ENCODE data around the gene SH3RF3.
"Not testable (repeated sequence)": the region's sequence is repeated elsewhere in the genome, so short reads cannot be mapped to it uniquely, and the experiment has no call there.

Gene SH3RF3

DNA sequence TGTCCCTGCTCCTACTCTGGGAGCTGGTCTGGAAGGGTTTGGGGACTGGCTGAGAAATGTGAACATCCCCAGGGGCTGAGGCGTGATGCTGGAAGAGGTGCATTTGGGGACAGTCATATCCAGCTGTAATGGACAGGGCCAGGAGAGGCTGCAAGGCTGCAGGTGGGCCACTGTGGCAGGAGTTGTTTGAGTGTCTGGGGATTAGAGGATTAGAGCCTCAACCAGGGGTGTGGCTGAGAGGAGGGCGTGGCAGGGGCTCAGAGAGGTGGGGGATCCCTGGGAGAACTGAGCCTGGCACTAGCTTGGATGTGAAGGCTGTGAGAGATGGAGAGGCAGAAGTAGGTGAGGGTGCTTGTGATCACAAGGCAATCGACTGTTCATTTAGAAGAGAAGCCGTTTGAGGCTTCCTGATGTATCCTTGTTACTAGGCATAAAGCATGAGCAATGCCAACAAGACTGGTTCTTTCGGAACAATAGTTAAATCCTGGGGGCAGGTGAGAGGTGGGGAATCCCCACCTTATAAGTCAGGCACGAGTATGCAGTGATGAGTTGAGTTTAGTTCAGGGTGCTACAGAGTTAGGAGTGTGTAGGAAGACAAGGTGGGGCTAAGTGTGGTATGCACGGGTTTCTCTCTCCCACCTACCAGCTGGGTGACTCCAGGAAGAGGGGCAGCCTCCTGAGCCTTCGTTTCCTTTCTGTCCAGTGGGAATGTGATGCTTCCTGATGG, 31.9 kb downstream of the SH3RF3 start:
- no peak for DNase-seq

DNA sequence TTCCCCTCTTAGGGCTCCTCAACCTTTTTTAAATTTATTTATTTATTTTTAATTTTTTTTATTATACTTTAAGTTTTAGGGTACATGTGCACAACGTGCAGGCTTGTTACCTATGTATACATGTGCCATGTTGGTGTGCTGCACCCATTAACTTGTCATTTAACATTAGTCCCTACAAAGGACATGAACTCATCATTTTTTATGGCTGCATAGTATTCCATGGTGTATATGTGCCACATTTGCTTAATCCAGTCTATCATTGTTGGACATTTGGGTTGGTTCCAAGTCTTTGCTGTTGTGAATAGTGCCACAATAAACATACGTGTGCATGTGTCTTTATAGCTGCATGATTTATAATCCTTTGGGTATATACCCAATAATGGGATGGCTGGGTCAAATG, 33.4 kb downstream of the SH3RF3 start:
- DNase-seq, result not testable (repeated sequence)

DNA sequence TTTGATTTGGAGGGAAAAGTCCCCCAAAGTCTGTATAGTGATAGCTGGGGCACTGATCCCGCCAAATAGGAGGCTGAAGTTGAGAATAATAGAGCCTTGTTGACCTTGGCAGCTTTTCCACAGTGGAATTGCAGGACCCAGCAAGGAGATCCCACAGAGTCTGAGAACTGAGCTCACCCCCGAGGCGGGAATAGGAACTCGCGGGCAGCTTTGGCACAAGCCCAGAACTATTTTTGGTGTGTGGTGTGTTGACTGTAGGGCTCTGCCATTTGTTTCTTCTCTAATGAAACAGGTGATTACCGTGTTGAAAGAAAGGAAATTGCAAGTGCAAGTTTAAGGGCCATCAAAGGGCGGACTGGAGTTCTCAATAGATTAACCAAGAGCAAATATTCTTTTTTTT, 34.0 kb downstream of the SH3RF3 start:
- no peak for DNase-seq

DNA sequence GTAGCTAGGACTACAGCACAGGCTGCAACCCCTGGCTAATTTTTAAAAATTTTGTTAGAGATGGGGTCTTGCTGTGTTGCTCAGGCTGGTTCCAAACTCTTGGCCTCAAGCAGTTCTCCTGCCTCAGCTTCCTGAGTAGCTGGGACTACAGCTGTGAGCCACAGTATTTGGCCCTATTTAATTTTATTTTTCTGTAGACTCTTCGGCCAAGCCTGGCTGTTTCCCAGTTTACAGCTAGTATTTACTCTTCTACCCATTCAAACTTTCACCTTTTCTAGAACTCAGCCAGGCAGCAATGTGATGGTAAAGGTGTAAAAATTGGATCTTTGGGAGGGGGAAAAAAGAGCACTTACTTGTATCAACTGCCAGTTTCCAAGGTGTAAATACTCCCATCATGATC, 35.3 kb downstream of the SH3RF3 start:
- no peak for DNase-seq

DNA sequence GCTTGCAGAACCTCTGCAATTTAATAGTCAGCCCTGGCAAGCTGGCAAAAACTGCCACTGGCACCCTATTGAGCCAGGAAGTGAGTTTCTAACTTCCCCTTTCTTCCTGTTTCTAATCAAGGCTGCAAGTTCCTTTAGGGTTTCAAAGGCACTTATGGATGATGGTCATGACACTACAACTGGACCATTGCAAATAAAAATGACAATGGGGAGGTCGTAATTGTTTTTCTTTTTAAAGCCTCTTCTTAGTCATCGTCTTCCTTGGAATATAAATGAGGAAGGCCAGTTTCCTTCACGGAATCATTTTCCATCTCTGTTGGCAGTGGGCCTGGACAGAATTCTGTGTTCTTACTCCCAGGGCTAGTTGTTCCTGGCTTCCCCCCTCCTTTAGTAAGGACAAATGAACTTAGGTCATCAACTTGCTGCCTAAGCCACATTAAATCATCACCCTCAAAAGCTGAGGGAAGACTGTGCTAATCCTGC, 35.8 kb downstream of the SH3RF3 start:
- no peak for DNase-seq

DNA sequence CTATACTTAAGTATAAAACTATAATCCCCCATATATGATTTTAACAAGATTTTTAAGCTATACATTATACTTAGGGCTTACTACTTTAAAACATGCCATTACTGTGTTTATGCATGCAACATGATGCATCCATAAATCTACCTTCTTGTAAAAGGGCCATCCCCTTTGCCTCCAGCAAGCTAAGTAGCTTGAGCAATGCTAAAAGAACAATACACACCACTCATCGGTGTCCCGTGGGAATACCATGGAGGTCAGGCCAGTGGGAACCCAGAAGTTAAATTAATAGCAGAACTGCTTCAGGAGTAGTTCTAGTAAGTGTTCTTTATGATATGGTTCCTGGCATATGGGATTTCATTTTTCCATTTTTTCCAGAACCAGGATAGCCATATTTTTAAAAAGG, 37.8 kb downstream of the SH3RF3 start:
- DNase-seq, result no peak

DNA sequence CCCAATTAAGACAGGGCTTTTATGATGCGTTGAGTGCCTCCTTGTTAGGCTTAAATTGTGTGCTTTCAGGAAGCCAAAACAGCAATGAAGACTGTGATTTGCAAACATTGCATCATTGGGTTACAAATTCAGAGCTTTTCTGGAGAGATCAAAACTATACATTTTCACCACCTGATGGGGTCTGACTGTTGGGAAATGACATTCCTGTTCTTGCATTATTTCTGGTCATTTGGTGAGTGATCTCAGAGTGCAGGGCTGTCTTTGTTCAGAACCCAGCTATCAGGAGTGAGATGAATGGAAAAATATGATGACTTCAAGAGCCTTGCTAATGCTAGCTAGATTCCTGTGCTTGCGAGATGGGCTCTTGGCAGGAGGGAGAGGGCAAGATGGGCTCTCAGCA, 39.1 kb downstream of the SH3RF3 start:
- no peak for DNase-seq

DNA sequence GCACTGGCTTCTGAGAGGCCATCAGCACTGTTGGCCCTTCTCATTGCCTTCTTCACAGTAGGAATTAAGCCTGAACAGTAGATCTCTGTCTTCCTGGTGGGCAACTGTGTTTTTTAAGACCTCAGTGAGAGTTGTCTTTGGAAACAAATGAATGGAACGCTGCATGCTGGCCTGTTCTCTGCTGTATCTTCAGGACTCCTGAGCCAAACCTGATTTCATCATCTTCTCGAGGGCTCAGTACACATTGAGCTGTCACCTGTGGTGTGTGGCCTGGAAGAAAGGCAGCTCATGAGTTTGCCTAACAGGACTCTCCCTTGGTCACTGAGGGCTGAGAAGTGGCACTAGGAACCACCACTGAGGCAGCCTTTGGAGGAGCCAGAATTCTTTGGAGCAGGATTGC, 39.7 kb downstream of the SH3RF3 start:
- no peak for DNase-seq

DNA sequence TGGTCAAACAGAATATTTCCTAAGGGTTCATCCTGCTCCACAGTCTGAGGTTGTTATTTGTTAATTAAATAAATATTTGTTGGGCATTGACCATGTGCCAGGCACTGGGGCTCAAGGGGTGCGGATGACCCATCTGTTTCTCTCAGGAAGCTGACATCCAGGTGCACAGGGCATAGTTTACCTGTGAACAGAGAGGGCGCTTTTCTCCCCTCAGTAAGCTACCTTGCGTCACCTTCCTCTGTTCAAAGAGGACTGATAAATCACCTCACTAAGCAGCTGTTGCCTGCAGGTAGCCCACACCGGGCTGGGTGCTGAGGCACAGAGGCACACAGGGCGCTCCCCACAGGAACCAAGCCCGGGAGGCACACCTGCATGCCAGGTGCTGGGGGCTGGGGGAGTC, 41.6 kb downstream of the SH3RF3 start:
- no peak for DNase-seq

DNA sequence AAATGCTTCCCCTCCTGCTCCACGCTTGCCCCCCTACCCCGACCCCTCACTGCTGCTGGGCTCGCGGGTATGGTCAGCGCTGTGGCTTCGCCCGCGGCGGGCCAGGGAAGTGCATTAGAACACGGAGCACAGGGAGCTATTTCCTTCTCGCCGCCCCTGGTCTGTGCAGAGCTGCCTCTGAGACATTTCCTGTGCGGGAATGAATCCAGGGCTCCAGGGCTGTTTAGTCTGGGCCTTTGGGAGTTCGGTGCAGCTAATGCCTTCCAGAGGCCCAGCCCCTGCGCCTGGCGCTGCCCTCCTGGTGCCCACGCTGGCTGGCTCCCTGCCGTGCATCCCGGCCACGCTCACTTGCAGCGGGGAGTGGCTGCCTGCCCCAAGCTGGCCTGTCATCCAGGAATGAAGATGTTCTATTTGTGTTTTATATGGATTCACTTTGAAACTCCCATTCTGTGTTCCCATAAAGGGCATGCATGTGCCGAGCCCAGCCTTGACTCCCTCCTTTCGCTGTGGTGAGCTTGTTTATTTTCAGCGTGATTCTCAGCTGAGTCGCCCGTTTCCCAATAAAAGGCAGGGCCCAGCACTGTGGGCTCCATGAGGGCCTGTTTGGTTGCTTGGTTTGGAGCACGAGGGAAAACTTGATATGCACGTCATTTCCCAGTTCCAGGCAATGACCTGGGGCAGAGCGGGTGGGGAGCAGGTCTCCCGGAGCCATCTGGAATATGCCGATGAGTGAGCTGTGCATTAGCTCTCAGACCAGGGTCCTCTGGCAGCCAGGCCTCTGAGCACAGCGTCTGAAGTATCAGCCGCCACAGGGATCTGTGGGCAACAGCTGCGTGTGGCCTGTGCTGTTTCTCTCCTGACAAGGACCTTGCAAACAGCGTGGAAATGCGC, 42.7 kb downstream of the SH3RF3 start:
- DNase-seq, result no peak

DNA sequence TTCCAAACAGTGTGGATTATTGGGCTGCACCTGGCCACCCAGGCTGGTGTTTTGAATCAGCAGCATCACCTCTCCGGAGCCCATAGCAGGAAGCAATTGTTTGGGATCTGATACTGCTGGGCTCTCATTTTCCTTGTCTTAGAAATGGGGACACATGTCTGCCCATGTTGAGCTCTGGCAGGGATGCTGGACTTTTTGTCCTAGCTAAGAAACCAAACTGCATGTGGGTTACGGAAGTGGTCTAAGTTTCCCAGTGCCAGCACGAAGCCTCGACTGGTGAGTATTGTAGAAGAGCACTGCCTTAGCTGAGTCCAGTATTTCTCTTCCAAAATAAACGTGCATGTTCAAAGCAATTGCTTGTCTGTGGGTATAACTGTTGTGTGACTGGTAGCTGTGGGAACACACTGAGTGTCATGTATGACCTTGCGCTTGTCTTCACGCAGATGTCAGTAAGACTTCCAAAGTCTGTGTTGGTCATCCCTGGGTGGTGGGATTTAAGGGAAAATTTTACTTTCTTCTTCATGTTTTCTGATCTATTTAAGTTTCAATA, 43.6 kb downstream of the SH3RF3 start:
- no peak for DNase-seq

DNA sequence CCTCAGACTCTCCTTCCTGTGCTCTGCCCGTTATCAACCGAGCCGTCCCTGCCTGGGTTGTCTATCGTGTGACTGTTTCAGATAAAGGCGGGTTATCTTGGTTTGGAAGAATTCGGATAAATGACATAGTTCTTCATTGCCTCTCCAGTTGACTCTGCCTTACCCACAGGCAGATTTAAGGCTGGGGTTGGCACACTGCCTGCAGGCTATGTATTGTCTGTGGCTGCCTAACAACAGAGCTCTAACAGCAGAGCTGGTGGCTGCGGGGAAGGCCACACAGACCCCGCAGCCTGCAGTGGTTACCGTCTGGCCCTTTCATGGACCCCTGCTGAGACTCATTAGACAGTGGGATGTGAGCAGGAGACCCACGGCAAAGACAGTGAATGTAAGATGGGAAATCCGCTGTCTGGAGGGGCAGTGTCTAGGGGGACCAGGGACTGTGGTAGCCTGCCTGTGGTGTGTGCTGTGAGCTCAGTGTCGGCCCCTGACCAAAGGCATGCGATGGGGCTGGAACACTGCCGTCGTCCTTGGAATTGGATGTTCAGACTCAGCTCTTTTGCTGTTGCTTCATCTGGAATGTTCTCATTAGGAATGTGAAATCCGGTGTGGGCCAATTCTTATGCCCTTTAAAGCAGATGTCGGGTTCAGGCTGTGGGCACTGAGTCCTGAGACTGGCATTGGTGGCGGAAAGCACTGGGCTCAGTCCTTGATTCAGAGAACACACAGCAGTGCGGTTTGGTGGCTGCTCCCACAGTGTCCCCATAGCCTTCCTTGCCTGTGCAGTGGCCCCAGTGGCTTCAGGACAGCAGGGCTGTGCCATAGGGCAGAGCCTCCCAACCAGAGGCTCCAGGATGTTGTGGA, 44.5 kb downstream of the SH3RF3 start:
- DNase-seq, result no peak

DNA sequence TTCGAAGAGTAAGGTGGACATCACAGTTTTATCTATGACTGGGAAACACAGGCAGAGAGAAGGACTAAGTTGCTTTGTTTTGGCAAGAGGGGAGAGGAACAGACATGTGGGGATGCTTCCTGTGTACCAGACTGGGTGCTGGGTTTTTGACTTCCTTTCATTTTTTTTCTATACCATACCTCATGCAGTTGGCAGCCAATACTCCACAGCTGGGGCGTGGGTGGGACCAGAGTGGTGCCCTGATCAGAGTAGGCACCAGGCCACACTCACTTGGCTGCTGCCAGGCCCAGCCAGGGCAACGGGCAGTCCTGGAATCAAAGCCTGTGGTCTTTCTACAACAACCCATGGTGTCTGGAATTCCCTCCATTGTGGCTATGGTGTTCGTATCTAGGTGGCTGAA, 45.2 kb downstream of the SH3RF3 start:
- DNase-seq, result no peak

DNA sequence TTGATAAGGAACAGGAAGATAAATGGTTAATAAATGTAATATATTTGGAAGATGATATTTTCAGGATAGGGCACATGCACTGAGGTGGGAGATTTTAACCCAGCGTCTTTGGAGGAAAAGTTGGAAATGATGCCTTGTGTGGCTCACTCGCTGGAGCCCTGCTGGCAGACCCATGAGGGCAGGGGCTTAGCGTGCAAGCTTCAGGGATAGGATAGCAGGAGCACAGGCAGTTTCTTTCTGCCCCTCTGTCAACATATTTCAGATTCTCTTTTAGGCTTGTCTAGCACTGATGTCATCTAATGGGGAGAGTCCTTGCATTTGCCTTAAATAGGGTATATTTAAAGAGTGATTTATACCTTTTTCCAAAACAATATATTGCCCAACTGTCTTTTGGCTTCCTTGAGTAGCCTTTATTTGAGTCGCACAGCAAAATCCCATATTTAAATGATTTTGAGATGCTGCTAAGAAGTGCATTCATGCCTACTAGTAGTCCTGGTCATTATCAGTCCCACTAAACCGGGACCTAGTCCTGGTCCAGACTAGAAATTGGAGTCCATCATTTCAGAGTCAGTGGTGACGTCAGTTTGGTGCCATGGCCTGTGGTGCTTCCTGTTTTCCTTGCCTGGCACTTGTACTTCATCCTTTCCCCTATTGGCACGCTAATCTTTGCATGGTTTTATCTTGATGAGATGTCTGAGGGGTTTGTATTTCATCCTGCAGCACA, 45.8 kb downstream of the SH3RF3 start:
- no peak for DNase-seq

DNA sequence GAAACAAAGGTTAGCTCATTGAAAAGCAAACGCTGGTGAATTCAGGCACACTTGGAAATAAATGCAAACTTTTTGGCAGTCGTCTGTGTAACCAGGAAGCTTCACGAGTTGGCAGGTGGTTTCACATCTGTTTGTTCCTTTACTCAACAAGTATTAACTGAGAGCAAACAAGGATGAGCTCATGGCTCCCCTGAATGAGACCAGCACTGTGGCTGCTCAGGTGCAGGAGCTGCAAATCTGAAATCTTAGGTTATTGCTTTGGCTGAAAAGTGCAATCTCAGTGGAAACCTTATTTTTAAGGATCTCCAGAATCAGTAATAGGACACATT, 46.3 kb downstream of the SH3RF3 start:
- DNase-seq, result no peak

DNA sequence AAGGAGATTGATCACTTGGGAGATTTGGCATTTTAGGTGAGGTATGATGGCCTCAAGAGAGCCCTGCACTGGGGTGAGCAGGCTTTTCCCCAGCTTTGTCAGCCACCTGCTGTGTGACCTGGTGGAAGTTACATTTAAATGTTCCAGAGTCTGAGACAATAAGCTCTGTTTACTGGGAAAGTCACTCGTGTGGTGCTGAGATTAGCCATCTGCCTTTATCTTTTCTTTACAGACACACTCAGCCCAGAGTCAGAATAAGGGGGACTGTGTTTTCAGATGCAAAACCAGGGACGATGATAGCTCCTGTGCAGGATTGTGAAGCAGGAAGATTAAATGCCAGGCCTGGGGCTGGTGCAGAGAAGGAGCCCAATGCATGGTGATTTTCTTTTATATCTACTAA, 47.9 kb downstream of the SH3RF3 start:
- DNase-seq, result no peak

DNA sequence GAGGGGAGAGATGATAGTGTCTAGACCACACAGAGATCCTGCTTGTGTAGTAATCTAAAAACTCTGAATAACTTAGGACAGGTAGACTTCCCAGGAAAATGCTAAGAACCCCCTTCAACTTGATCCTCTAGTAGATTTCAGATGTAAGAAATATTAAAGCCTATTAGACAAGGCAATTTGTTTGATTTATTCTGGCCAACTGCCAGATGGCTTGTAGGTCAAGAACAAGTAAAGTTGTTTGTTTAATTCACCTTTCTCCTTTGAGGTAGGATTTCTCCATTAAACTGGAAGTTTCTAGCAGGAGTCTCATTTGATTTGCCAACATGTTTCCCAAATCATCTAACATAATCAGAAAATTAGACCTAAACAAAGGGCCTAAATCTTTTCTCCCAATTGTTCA, 48.6 kb downstream of the SH3RF3 start:
- DNase-seq, result no peak

DNA sequence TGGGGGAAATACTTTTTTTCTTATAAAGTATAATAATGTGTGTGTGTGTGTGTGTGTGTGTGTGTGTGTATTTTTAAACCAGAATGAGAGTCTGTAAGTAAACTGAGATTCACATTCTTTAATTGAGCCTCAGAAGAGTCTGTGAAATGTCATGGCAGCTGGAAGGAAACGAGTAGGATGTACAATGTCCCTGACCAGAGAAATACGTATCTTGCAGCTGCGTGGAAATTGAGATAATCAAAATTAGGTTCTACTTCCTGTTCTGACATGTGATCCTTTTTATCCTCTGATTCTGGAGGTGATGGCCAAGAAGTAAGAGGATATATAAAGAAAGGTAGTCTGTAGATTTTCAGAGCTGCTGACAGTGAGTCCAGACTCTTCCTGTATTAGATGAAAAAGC, 50.0 kb downstream of the SH3RF3 start:
- no peak for DNase-seq

DNA sequence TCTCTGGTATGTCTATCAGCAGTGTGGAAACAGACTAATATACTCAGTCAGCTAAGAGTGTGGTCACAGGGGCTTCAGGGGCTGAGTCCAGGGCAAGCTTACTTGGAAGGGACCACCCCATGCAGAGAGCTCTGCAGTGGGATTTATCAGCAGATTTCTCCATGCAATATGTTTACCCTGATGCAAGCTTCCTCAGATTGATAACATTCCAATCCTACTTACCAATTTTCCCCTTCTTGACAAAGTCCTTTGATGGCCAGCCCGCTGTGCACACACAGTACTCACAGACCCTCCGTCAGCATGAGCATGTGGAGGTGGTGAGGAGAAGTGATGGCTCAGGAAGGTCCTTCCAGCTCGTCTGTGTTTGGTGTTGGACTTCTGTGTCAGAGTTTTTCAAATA, 51.8 kb downstream of the SH3RF3 start:
- DNase-seq, result no peak

DNA sequence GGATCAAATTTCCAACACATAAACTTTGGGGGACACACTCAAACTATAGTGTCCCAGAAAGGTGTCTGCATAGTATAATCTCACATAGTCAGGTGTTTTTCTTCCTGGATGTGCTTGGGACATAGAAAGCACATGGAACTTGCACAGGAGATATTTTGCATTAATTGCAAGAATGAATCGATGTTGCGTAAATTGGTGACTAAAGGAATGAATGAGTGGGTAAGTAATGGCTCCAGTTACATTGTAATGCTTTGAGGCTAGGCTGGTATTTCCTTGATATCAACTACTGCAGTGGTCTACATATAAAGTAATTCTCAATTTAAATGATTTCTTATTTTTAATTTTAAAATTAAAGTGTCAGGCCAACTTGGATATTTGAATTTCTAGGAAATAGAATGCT, 53.4 kb downstream of the SH3RF3 start:
- no peak for DNase-seq

DNA sequence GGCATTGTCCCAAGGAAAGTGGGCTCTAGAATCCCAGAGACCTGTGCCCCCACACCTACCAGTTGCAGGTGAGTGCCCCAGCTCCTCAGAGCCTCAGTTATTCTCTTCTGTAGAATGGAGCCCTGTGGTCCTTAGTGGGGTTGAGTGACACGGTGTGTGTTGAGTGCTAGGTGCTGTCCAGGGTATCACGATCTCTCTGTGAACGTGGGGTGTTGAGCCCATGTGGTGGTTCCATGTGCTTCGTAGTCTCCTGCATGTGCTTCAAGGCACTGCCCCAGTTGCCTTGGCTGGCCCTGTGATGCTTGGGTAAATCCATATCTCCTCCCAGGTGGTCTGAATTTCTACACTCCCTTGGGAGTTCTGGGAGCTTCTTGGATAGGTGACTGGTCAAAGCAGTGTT, 54.9 kb downstream of the SH3RF3 start:
- no peak for DNase-seq

DNA sequence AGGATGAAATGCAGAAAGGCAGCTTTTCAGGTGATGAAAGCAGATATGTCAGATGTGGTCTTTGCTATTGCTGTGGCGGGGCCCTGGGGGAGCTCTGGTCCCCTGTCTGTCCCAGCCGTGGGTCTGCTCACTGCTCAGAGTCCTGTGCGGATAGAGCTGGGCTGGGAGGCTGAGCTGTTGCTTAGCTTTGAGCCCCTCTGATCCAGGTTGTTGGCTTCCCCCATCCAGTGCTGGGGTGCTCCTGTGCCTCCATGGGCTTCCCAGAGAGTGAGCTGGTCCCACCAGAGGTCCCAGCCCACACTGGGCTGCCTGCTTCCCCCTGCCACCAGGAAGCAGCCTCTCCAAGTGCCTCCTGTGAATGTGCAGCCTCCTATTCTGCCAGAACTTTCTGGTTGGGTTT, 55.4 kb downstream of the SH3RF3 start:
- DNase-seq, result no peak

DNA sequence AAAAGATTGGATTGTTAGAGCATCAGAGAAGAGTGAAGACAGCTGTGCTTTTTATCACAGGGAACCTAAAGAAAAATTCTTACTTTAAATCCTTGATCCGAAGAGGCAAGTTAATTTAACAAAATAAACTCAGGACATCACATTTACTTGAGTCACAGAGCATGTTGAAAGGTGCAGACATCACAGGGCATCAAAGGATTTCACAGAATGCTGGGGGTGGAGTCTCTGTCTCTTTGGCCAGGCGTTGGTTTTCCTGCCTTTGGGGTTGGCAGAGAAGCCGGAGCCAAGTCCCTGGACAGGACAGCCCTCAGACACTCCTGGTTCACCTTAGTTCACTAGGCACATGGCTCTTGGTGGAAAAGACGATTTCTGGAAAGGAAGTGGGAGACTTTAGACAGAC, 56.3 kb downstream of the SH3RF3 start:
- no peak for DNase-seq

All from activated CD4-positive, alpha-beta T cell treated with anti-CD3 and anti-CD28 coated beads, Interleukin-2, amount 50 U/mL, for 4 hours (primary cell).